Choroid plexus epithelial cell (primary cell): ENCODE results near the gene SCO1.

ENCODE experiments used
- DNase-seq: peaks from one replicate; pipeline ENCODE4 v3.0.0-alpha.2; 2010; ENCODE audit warnings: low read depth
- H3K4me3 ChIP-seq: 2 replicates; pipeline ENCODE4 v1.5.1; 2011; ENCODE audit warnings: low read depth, mild to moderate bottlenecking, control low read depth, low read length, moderate library complexity
- TF ChIP-seq, protein P1 (sequence below): conservative IDR thresholded peaks from 2 replicates; pipeline ENCODE4 v1.5.1; 2011; ENCODE audit warnings: low read depth, mild to moderate bottlenecking, control low read depth, inconsistent platforms, low read length, moderate library complexity

SCO1 gene

GRCh38 chr17:10653987-10654386, 43.3 kb downstream of the SCO1 start:
- TF ChIP-seq, protein P1, sequence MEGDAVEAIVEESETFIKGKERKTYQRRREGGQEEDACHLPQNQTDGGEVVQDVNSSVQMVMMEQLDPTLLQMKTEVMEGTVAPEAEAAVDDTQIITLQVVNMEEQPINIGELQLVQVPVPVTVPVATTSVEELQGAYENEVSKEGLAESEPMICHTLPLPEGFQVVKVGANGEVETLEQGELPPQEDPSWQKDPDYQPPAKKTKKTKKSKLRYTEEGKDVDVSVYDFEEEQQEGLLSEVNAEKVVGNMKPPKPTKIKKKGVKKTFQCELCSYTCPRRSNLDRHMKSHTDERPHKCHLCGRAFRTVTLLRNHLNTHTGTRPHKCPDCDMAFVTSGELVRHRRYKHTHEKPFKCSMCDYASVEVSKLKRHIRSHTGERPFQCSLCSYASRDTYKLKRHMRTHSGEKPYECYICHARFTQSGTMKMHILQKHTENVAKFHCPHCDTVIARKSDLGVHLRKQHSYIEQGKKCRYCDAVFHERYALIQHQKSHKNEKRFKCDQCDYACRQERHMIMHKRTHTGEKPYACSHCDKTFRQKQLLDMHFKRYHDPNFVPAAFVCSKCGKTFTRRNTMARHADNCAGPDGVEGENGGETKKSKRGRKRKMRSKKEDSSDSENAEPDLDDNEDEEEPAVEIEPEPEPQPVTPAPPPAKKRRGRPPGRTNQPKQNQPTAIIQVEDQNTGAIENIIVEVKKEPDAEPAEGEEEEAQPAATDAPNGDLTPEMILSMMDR = no peak
- no peak for DNase-seq
- no peak overlapping the region for H3K4me3 ChIP-seq

DNA sequence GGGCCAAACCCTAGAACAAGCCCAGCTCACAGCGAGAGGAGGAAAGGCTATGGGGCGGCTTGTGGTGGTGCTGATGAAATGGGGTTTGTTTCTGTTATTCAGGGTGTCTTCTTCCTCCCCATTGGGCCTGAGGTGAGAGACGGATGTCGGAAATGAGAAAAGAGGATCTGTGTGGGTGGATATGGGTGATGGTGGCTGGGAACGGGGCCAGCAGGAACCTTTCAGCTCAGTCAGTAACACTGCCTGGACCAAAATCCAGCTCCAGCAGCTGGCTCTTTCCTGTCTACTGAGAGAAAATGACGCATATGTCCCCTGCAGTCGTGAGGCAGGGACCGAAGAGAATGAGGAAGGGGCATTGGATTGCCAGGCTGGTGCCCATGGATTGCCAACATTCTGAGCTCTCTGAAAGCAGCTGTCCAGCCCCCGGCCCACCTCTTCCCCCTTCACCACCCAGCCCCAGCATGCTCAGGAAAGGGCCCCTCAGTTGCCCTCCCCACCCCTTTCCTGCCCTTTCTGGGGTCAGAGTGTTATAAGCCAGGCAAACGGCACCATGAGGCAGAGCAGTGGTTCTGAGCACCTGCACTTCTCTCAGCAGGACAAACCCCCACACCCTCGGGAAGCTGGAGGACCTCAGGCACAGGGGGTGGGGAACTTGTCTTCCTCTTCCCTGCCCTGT, 44.2 kb downstream of the SCO1 start:
- DNase-seq = no peak
- TF ChIP-seq, protein P1 = no peak
- no peak overlapping the region for H3K4me3 ChIP-seq

DNA sequence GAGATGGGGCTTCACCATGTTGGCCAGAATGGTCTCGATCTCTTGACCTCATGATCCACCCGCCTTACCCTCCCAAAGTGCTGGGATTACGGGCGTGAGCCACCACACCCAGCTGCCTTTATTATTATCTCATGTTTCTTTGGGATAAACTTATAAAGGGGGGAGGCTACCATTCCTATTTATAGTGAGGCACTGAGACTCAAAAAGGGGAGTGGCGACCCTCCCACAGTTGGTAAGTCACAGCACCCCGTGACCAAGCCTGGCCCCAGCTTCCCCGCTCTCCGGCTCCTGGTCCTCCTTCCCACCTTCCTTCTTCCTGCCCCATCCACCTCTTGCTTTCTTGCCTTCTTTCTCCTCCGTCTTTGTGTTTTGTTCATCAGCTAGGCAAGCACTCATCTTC, 45.4 kb downstream of the SCO1 start:
- H3K4me3 ChIP-seq = no peak overlapping the region
- DNase-seq = no peak
- TF ChIP-seq, protein P1 = no peak

DNA sequence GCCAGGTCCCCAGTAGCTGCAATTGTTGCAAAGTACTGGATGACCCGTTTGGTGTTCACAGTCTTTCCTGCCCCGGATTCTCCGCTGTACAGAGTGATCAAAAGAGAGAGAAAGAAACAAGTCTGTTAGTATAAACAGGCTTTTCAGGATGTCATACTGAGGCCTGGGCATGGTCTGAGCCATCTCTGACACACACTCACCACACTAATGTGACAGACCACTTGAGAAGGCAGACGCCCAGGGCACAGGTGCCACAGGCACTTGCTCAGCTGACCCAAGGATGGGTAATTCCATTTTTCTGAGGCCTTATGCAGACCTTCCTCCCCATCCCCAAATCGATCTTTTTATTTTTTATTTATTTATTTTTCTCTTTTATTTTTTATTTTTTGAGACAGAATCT, 47.7 kb downstream of the SCO1 start:
- DNase-seq = no peak
- H3K4me3 ChIP-seq = no peak overlapping the region
- TF ChIP-seq, protein P1 = no peak

DNA sequence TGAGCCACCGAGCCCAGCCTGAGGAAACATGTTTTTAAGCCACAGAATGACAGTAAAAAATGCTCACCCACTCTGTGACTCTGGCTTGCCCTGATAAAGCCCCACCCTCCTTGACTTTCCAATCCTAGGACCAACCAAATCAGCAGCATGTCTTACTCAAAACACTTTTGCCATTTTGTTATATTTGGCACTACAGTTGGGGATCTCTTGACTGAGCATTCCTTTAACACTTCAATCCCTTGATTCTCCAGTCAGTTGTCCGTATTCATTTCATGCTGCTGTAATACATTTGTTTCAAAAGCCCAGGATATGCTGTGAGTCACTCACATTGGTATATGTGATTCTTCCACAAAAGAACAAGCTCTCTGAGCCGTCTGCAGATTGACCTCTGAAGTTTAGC, 48.4 kb downstream of the SCO1 start:
- H3K4me3 ChIP-seq = no peak overlapping the region
- DNase-seq = peak; percentile 49
- TF ChIP-seq, protein P1 = no peak

DNA sequence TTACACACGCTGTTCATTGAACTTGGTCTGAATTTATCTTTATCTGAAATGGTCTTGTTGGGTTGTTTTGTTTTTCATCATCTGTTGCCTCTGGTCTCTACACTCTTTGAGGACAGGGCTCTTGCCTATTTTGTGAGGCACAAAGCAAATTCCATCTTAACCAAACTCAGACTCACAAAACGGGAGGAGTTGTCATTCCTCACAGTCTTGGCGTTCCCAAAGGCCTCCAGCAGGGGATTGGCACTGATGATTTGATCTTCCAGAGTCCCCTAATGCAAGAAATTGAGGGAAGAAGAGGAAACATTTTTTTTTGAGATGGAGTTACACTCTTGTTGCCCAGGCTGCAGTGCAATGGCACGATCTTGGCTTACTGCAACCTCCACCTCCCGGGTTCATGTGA, 49.0 kb downstream of the SCO1 start:
- TF ChIP-seq, protein P1 = no peak
- H3K4me3 ChIP-seq = no peak overlapping the region
- DNase-seq = no peak

- TF ChIP-seq, protein P1 = peak; percentile 94
- DNase-seq = peak; percentile 87
- H3K4me3 ChIP-seq = no peak overlapping the region
These were observed 50.8 kb downstream of the SCO1 start for GRCh38 chr17:10646392-10646990.
